Gastroesophageal sphincter (tissue), 4 donors: ENCODE results near the gene UBE2N. TPM values are rescaled to one million over a fixed set of nuclear protein-coding genes. Genes with fewer than 3 reads are reported as not detected.

Source experiments
- ATAC-seq: fragments of 150-250 bp; one replicate; pipeline ENCODE4 v1.9.1; 2016; ENCODE audit warnings: mild to moderate bottlenecking, moderate library complexity
- H3K27ac ChIP-seq, 4 donors: fragments of 200-600 bp; sonication (generic) in 3 of 4; 1 replicate in 3 of 4; 2 replicates in 1 of 4; pipeline ENCODE4 v1.5.1; 2016 to 2019
- H3K27me3 ChIP-seq: fragments of 200-600 bp; sonication (generic); one replicate; pipeline ENCODE4 v1.5.1; 2019
- H3K36me3 ChIP-seq, 2 donors: fragments of 200-600 bp; sonication (generic); one replicate each; pipeline ENCODE4 v1.5.1; 2019; ENCODE audit warnings: control low read depth in 1 of 2
- H3K4me1 ChIP-seq, 3 donors: fragments of 200-600 bp; sonication (generic); 1 replicate in 2 of 3; 2 replicates in 1 of 3; pipeline ENCODE4 v1.5.1; 2016 to 2019; ENCODE audit warnings: control low read depth in 2 of 3
- H3K4me3 ChIP-seq, 2 donors: fragments of 200-600 bp; sonication (generic); one replicate each; pipeline ENCODE4 v1.5.1; 2019; ENCODE audit warnings: mild to moderate bottlenecking in 1 of 2, moderate library complexity in 1 of 2
- H3K9me3 ChIP-seq, 3 donors: fragments of 200-600 bp; sonication (generic); one replicate each; pipeline ENCODE4 v1.5.1; 2017 to 2019; ENCODE audit warnings: control low read depth in 2 of 3
- CTCF ChIP-seq, 4 experiments: fragments of 200-600 bp in 2 of 4; fragments of 450-650 bp in 2 of 4; sonication (generic) in 1 of 4; IDR thresholded peaks; one replicate each; pipeline ENCODE4 v1.5.1; 2017 to 2019; ENCODE audit warnings: antibody characterized with exemption in 4 of 4, mild to moderate bottlenecking in 2 of 4, moderate library complexity in 2 of 4
- EP300 ChIP-seq: sonication (generic); formaldehyde crosslinking; IDR thresholded peaks from one replicate; pipeline ENCODE4 v1.6.1; 2017; ENCODE audit warnings: antibody characterized with exemption, mild to moderate bottlenecking
- POLR2A ChIP-seq, 2 donors: fragments of 450-650 bp; IDR thresholded peaks; one replicate each; pipeline ENCODE4 v1.6.1; 2017; ENCODE audit warnings: antibody characterized with exemption in 2 of 2, mild to moderate bottlenecking in 2 of 2, moderate library complexity in 1 of 2
- POLR2AphosphoS5 ChIP-seq: sonication (generic); formaldehyde crosslinking; IDR thresholded peaks from one replicate; pipeline ENCODE4 v1.6.1; 2017; ENCODE audit warnings: antibody characterized with exemption
- WGBS, 2 donors: methylation state at CpG; one replicate each; pipeline ENCODE4 v1.1.5; 2018; ENCODE audit warnings: low coverage in 1 of 2; 5-methylcytosine and 5-hydroxymethylcytosine counted together
- total RNA-seq, 4 donors: library from RNA; depleted of rRNA; stranded (reverse); fragments of >200 nt; gene quantifications; one replicate each; pipeline ENCODE4 v1.1.0, GENCODE V29; 2016

The UBE2N gene
- total RNA-seq, 4 donors from 2014 or later: 44.4 to 64.2 (median 53.4) TPM

GRCh38 chr12:93361151-93361919 is 80.4 kb downstream of the UBE2N start:
- no peak overlapping the region for H3K4me3 ChIP-seq
- H3K9me3 ChIP-seq: no peaks in the 10 kb centered on the region
- peak; percentile 43 for ATAC-seq
- TF ChIP-seq POLR2A (IDR thresholded peaks at IDR 0.05): no peak
- no peak for TF ChIP-seq POLR2AphosphoS5
- no peak for TF ChIP-seq EP300
- TF ChIP-seq CTCF (IDR thresholded peaks at IDR 0.05): no peak
- H3K4me1 ChIP-seq: peaks cover 0 to 30% (median 2%) of the 10 kb centered on the region in 3 donors
- 70 to 86% methylated on average over 4 to 5 of the region's 5 CpGs for WGBS, 2 donors
- no peaks in the 10 kb centered on the region for H3K27me3 ChIP-seq
- peak overlapping the region in 3 of 4 donors; percentile 22 to 59 (median 31) for H3K27ac ChIP-seq
- H3K36me3 ChIP-seq: no peaks in the 10 kb centered on the region

GRCh38 chr12:93360688-93361087 is 81.1 kb downstream of the UBE2N start:
- no peaks in the 10 kb centered on the region for H3K36me3 ChIP-seq
- 18 to 62% methylated on average over 2 of the region's 2 CpGs for WGBS, 2 donors
- no peak for ATAC-seq
- H3K27me3 ChIP-seq: no peaks in the 10 kb centered on the region
- TF ChIP-seq EP300 (no peak), CTCF (IDR thresholded peaks at IDR 0.05) (no peak), POLR2AphosphoS5 (no peak), POLR2A (IDR thresholded peaks at IDR 0.05) (no peak)
- peak overlapping the region in 3 of 4 donors; percentile 5 to 59 (median 8) for H3K27ac ChIP-seq
- H3K9me3 ChIP-seq: no peaks in the 10 kb centered on the region
- H3K4me3 ChIP-seq: no peak overlapping the region
- peaks cover 0 to 30% (median 2%) of the 10 kb centered on the region in 3 donors for H3K4me1 ChIP-seq

- Histone ChIP-seq H3K9me3 (no peaks in the 10 kb centered on the region), H3K27ac (peak overlapping the region in 1 of 4 donors; percentile 32), H3K4me3 (no peak overlapping the region), H3K27me3 (no peaks in the 10 kb centered on the region), H3K36me3 (no peaks in the 10 kb centered on the region), H3K4me1 (peaks cover 0 to 30% (median 2%) of the 10 kb centered on the region in 3 donors)
- no peak for TF ChIP-seq CTCF (IDR thresholded peaks at IDR 0.05)
- TF ChIP-seq EP300: no peak
- TF ChIP-seq POLR2AphosphoS5: no peak
- no peak for TF ChIP-seq POLR2A (IDR thresholded peaks at IDR 0.05)
- no peak for ATAC-seq
- 90% methylated on average over 2 of the region's 2 CpGs; no CpG with 5 or more reads in 1 of the 2 donors for WGBS, 2 donors
Measured at GRCh38 chr12:93358821-93359220, 82.9 kb downstream of the UBE2N start.

- peaks cover 0 to 30% (median 2%) of the 10 kb centered on the region in 3 donors for H3K4me1 ChIP-seq
- no peak for ATAC-seq
- H3K27me3 ChIP-seq: no peaks in the 10 kb centered on the region
- H3K36me3 ChIP-seq: no peaks in the 10 kb centered on the region
- no peaks in the 10 kb centered on the region for H3K9me3 ChIP-seq
- 96 to 100% methylated on average over 2 of the region's 2 CpGs for WGBS, 2 donors
- no peak overlapping the region for H3K27ac ChIP-seq
- TF ChIP-seq POLR2A (IDR thresholded peaks at IDR 0.05) (no peak), POLR2AphosphoS5 (no peak), EP300 (no peak), CTCF (IDR thresholded peaks at IDR 0.05) (no peak)
- H3K4me3 ChIP-seq: no peak overlapping the region
Measured at GRCh38 chr12:93358058-93358457, 83.7 kb downstream of the UBE2N start.

- H3K4me1 ChIP-seq: peaks cover 0 to 23% (median 2%) of the 10 kb centered on the region in 3 donors
- no peaks in the 10 kb centered on the region for H3K9me3 ChIP-seq
- no peaks in the 10 kb centered on the region for H3K27me3 ChIP-seq
- H3K4me3 ChIP-seq: no peak overlapping the region
- WGBS, 2 donors: 88 to 89% methylated on average over 8 of the region's 8 CpGs
- no peak for TF ChIP-seq POLR2A (IDR thresholded peaks at IDR 0.05)
- no peak for TF ChIP-seq CTCF (IDR thresholded peaks at IDR 0.05)
- no peak overlapping the region for H3K27ac ChIP-seq
- no peak for ATAC-seq
- H3K36me3 ChIP-seq: no peaks in the 10 kb centered on the region
Measured at GRCh38 chr12:93356214-93356613, 85.5 kb downstream of the UBE2N start.
